Natural killer cell (primary cell): ENCODE data around the gene AMN1. TPM values are rescaled to one million over a fixed set of nuclear protein-coding genes. Genes with fewer than 3 reads are reported as not detected.

ENCODE experiments used
- ATAC-seq, 3 donors: fragments of 150-1000 bp in 2 of 3; fragments of 200-7000 bp in 1 of 3; cut with Tn5 transposase; 1 replicate in 1 of 3; 2 replicates in 2 of 3; pipeline ENCODE4 v1.10.0; 2021; ENCODE audit warnings: mild to moderate bottlenecking in 2 of 3, moderate library complexity in 2 of 3
- DNase-seq, 2 donors: peaks; one replicate each; pipeline versions ENCODE4 v3.0.0 to v3.0.0-alpha.2; 2013 to 2021; ENCODE audit warnings: mixed read lengths in 1 of 2
- H3K27ac ChIP-seq: one replicate; pipeline ENCODE4 v1.5.1; 2013; ENCODE audit warnings: mild to moderate bottlenecking, low read length
- H3K27me3 ChIP-seq: one replicate; pipeline ENCODE4 v1.6.1; 2013; ENCODE audit warnings: low read length; ENCODE audit not compliant: control insufficient read depth, insufficient read depth
- H3K36me3 ChIP-seq: one replicate; pipeline ENCODE4 v1.6.1; 2013; ENCODE audit warnings: low read length; ENCODE audit not compliant: control insufficient read depth, insufficient read depth
- H3K4me1 ChIP-seq: one replicate; pipeline ENCODE4 v1.6.1; 2013; ENCODE audit warnings: low read length; ENCODE audit not compliant: control insufficient read depth, insufficient read depth
- H3K4me3 ChIP-seq: one replicate; pipeline ENCODE4 v1.5.1; 2013; ENCODE audit warnings: low read length
- H3K9me3 ChIP-seq: one replicate; pipeline ENCODE4 v1.6.1; 2013; ENCODE audit warnings: low read length; ENCODE audit not compliant: control insufficient read depth, insufficient read depth
- H3K27ac Mint-ChIP-seq, 2 donors: one replicate each; pipeline ENCODE4 v1.8.0; 2022; ENCODE audit warnings: mild to moderate bottlenecking in 2 of 2, mixed read lengths in 2 of 2, moderate library complexity in 1 of 2
- H3K27me3 Mint-ChIP-seq, 2 donors: one replicate each; pipeline ENCODE4 v1.8.0; 2022; ENCODE audit warnings: low read depth in 2 of 2, mixed read lengths in 2 of 2
- H3K36me3 Mint-ChIP-seq: one replicate; pipeline ENCODE4 v1.8.0; 2022; ENCODE audit warnings: mixed read lengths
- H3K4me1 Mint-ChIP-seq, 2 donors: one replicate each; pipeline ENCODE4 v1.8.0; 2022; ENCODE audit warnings: mixed read lengths in 2 of 2
- H3K4me3 Mint-ChIP-seq: one replicate; pipeline ENCODE4 v1.8.0; 2022; ENCODE audit warnings: mild to moderate bottlenecking, moderate library complexity, mixed read lengths
- H3K9me3 Mint-ChIP-seq, 2 donors: one replicate each; pipeline ENCODE4 v1.8.0; 2022; ENCODE audit warnings: mixed read lengths in 2 of 2
- CTCF ChIP-seq: fragments of 200-600 bp; IDR thresholded peaks from one replicate; pipeline ENCODE4 v1.8.0; 2022; ENCODE audit warnings: antibody characterized with exemption
- WGBS: methylation state at CpG from one replicate; pipeline ENCODE4 v1.1.7; 2013; ENCODE audit warnings: missing lambda C conversion rate; ENCODE audit not compliant: insufficient coverage; 5-methylcytosine and 5-hydroxymethylcytosine counted together
- intact Hi-C: fragments of 100-400 bp; cut with micrococcal nuclease; formaldehyde crosslinking; loops from one replicate; pipeline ENCODE4 v1.14.2; 2022
- total RNA-seq, 4 donors: library from RNA; stranded (reverse); fragments of 120-200 nt in 1 of 4; gene quantifications; one replicate each; pipeline versions ENCODE4 v1.2.3 to v1.2.4, GENCODE V29; 2013 to 2022

AMN1 gene
- 1 to 10 TPM; 4.6 to 6.9 (median 6.3) TPM for total RNA-seq
- total RNA-seq (2013) = 31.2 TPM

GRCh38 chr12:31728917-31729640, at the start of gene AMN1:
TSS of gene AMN1 (minus strand) at chr12:31729021. CDS start at chr12:31729008, 13 bp downstream.
- H3K4me1 Mint-ChIP-seq = peaks cover 35 to 49% of the 10 kb centered on the region in 2 donors
- peak; percentile 87 to 98 (median 92) for ATAC-seq
- WGBS = under 1% methylated on average over 59 of the region's 59 CpGs

GRCh38 chr12:31773867-31774266, 45.0 kb upstream of the AMN1 start:
- Histone ChIP-seq H3K4me3 (no peak overlapping the region), H3K27ac (no peak overlapping the region), H3K36me3 (no peaks in the 10 kb centered on the region), H3K4me1 (peaks cover 10% of the 10 kb centered on the region), H3K9me3 (no peaks in the 10 kb centered on the region), H3K27me3 (no peaks in the 10 kb centered on the region)
- DNase-seq (peak in 1 of 2 donors; percentile 12), ATAC-seq (no peak)
- Mint-ChIP-seq H3K4me3 (no peak overlapping the region), H3K4me1 (peaks cover 0 to 9% of the 10 kb centered on the region in 2 donors), H3K36me3 (no peaks in the 10 kb centered on the region), H3K27ac (no peak overlapping the region), H3K27me3 (no peaks in the 10 kb centered on the region), H3K9me3 (no peaks in the 10 kb centered on the region)
- TF ChIP-seq CTCF = no peak
- 70% methylated on average over 1 of the region's 2 CpGs for WGBS
- intact Hi-C loops = no loop called here

More at GRCh38 chr12:31728917-31729640, at the start of gene AMN1:
- Mint-ChIP-seq H3K4me3 (peak within 1 kb of the TSS; percentile 99), H3K27ac (peak within 1 kb of the TSS; percentile 96 to 97), H3K27me3 (no peaks in the 10 kb centered on the region), H3K36me3 (no peaks in the 10 kb centered on the region), H3K9me3 (no peaks in the 10 kb centered on the region)
- intact Hi-C loops = loop anchor here (1.0 to 10.0 kb wide), 6 partner anchors 20 to 974 kb away; partner anchors contain the start of genes CAPRIN2, ETFBKMT and SINHCAF
- H3K27me3 ChIP-seq = no peaks in the 10 kb centered on the region
- no peaks in the 10 kb centered on the region for H3K9me3 ChIP-seq
- peak within 1 kb of the TSS; percentile 95 for H3K27ac ChIP-seq
- peak within 1 kb of the TSS; percentile 77 for H3K4me3 ChIP-seq
- H3K36me3 ChIP-seq = no peaks in the 10 kb centered on the region
- TF ChIP-seq CTCF = no peak
- peaks cover 31% of the 10 kb centered on the region for H3K4me1 ChIP-seq
- DNase-seq = peak; percentile 98 to 99

- no peaks in the 10 kb centered on the region for H3K9me3 Mint-ChIP-seq
- H3K27me3 Mint-ChIP-seq = no peaks in the 10 kb centered on the region
- no peak for TF ChIP-seq CTCF
- 98% methylated on average over 2 of the region's 2 CpGs for WGBS
- no peaks in the 10 kb centered on the region for H3K36me3 ChIP-seq
- DNase-seq (no peak), ATAC-seq (no peak)
- no peak overlapping the region for H3K4me3 ChIP-seq
- no peak overlapping the region for H3K4me3 Mint-ChIP-seq
- no peaks in the 10 kb centered on the region for H3K27me3 ChIP-seq
- peaks cover 0 to 9% of the 10 kb centered on the region in 2 donors for H3K4me1 Mint-ChIP-seq
- H3K4me1 ChIP-seq = peaks cover 10% of the 10 kb centered on the region
- intact Hi-C loops = no loop called here
- no peaks in the 10 kb centered on the region for H3K9me3 ChIP-seq
- no peak overlapping the region for H3K27ac Mint-ChIP-seq
- no peaks in the 10 kb centered on the region for H3K36me3 Mint-ChIP-seq
- no peak overlapping the region for H3K27ac ChIP-seq
Measured at GRCh38 chr12:31773223-31773750, 44.5 kb upstream of the AMN1 start.
